HG03139 (cell line): ENCODE results near the gene GFI1.
"Not testable (repeated sequence)": the region's sequence is repeated elsewhere in the genome, so short reads cannot be mapped to it uniquely, and the experiment has no call there.

ENCODE experiments used
- ATAC-seq: cut with Tn5 transposase; IDR thresholded peaks from one replicate; pipeline ENCODE4 v1.9.1; 2021; ENCODE audit not compliant: unreplicated experiment

GFI1 gene

DNA sequence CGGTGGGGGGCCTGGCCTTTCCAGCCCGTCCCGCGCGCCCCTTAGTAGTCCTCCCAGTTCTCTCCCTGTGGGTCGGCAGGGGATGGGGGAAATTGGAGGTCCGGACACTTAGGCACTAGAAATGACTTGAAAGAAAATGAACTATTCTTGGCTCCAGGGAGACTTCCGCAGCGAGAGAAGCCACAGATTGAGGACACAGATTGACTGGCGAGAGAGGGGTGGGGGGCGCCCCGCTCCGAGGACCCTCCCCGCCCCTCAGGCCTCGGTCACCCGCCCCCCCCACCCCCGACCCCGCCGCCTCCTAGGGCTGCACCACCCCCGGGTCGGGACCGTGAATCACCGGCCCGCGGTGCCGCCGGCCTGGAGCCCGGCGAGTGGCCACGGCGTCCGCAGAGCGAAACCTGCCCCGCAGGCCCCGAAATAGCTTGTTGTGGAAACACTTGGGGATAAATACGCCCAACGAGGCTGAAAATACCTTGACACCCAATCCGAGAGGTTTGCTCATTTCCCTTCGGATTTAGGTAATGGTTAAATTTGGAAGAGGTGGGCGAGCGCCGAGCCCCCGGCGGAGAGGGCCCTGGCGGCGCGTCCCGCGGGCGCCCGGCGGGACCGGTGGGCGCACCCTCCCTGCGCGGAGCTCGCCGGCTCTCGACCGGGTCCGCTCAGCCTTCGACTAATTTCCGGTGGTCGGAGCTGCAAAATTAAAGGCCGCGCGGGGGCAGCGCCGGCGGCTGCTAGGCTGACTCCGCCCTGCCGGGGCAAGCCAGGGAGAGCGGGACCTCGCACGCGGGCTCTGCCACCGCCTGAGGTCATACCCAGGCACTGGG is at the start of gene GFI1:
TSS of gene GFI1 (minus strand) at position 675 of the 827 bp plus-strand sequence. CDS start 3,438 bp downstream, outside the sequence.
- ATAC-seq = peak; percentile 16

GRCh38 chr1:92532371-92532770 is 45.6 kb upstream of the GFI1 start:
- not testable (repeated sequence) for ATAC-seq

- ATAC-seq = not testable (repeated sequence)
Observed at GRCh38 chr1:92531939-92532338, 45.2 kb upstream of the GFI1 start.

- no peak for ATAC-seq
Observed at GRCh38 chr1:92527670-92528069, 40.9 kb upstream of the GFI1 start.

DNA sequence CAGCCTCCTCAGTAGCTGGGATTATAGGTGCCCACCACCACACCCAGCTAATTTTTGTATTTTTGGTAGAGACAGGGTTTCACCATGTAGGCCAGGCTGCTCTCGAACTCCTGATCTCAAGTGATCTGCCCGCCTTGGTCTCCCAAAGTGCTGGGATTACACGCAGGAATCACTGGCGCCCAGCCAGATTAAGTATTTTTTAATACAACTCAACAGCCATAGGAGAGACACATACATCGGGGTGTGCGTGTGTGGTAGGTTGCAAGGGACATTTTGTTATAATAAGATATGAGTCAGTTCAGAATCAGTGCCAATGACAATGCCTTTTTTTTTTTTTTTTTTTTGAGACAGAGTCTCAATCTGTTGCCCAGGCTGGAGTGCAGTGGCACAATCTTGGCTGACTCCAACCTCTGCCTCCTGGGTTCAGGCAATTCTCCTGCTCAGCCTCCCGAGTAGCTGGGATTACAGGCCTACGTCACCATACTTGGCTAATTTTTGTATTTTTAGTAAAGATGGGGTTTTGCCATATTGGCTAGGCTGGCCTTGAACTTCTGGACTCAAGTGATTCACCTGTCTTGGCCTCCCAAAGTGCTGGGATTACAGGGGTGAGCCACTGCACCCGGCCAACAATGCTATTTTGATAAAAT is 38.3 kb upstream of the GFI1 start:
- not testable (repeated sequence) for ATAC-seq

GRCh38 chr1:92519043-92519442 is 32.3 kb upstream of the GFI1 start:
- ATAC-seq = no peak

GRCh38 chr1:92516574-92516973 is 29.8 kb upstream of the GFI1 start:
- ATAC-seq = no peak

GRCh38 chr1:92515796-92516201 is 29.1 kb upstream of the GFI1 start:
- ATAC-seq = no peak

GRCh38 chr1:92511541-92511940 is 24.8 kb upstream of the GFI1 start:
- ATAC-seq = peak; percentile 69

DNA sequence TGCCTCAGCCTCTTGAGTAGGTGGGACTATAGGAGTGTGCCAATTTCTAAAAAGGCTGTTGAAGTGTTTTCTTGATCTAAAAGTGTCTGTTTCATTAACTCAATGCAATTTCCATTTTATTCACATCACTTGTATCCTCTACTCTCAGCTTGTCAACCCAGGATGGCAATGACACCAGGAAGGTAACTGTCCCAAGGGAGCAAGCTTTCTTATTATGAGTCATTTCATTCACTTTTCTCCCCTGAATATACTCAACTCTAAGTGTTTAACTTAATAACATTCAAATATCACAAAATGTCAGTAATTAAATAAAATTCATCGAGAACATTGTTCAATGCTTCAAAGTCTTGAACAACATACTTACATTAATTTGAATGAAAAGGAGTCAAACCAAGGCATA is 22.9 kb upstream of the GFI1 start:
- no peak for ATAC-seq

- ATAC-seq = no peak
Observed at GRCh38 chr1:92505015-92505692, 18.4 kb upstream of the GFI1 start.

GRCh38 chr1:92504291-92505014 is 17.7 kb upstream of the GFI1 start:
- ATAC-seq = no peak

GRCh38 chr1:92503926-92504285 is 17.2 kb upstream of the GFI1 start:
- ATAC-seq = no peak

GRCh38 chr1:92503043-92503925 is 16.6 kb upstream of the GFI1 start:
- ATAC-seq = no peak

GRCh38 chr1:92502247-92502646 is 15.5 kb upstream of the GFI1 start:
- ATAC-seq = peak; percentile 62

DNA sequence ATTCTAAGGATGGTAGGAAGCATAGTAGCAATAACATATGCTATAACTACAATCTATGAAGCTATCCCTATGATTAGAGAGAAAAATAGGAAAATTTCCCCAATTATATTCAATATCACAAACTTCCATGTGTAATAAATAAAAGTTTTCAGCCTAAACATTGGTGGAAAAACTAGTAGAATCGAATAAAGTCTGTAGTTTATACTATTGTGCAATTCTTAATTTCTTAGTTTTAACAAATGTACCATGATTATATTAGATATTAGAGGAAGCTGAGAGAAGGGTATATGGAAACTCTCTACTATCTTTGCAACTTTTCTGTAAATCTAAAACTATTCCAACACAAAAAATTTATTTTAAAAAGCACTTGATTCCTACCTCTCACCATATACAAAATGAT is 13.8 kb upstream of the GFI1 start:
- ATAC-seq = no peak

- ATAC-seq = no peak
Observed at GRCh38 chr1:92495392-92496063, 8.8 kb upstream of the GFI1 start.

DNA sequence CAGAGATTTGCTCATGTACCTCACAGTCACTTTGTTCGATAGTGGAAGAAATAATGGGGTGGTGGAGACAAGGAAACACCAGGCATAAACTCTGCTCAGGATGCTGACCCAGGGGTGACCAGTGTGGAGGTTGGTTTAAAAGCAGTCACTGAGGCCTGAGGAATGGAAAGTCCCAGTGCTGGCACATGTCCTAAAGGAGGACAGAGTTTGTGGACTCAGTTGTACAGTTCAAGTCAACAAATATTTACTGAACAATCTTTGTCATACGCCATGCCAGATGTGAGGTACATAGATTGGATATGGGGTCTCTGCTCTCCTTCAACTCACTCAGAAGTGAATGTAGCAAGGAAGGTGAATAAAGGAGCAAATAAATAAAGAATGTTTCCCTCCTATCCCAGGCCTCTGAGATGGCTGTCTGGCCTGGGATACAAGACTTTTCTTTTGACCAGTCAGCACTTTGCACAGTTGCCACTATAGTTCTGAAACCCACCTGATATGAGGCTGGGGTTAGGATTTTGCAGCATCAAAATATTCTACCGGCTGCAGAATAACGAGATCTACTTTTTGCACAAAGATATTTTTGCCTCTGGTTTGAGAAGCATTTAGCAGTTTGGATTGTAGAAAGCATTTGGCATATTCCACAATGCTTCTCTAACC is 7.9 kb upstream of the GFI1 start:
- no peak for ATAC-seq

DNA sequence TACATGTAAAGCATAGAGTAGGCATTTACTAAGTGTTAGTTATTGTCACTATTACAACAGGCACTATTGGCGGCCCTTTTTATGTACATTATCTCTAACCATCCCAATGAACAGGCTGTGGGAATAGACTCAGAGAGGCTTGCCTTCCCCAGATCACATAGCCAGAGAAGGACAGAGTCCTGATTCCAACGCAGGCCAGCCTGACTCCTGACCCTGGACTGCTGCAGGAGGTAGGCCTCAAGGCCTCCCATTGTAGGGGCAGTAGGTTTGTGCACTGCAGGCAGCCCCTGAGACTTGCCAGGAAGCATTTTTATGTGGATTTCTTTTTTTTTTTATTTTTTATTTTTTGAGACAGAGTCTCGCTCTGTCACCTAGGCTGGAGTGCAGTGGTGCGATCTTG is 6.4 kb upstream of the GFI1 start:
- no peak for ATAC-seq
